ENCODE results near the gene GTF2H2.
"Not testable (repeated sequence)": the region's sequence is repeated elsewhere in the genome, so short reads cannot be mapped to it uniquely, and the experiment has no call there.

DNA sequence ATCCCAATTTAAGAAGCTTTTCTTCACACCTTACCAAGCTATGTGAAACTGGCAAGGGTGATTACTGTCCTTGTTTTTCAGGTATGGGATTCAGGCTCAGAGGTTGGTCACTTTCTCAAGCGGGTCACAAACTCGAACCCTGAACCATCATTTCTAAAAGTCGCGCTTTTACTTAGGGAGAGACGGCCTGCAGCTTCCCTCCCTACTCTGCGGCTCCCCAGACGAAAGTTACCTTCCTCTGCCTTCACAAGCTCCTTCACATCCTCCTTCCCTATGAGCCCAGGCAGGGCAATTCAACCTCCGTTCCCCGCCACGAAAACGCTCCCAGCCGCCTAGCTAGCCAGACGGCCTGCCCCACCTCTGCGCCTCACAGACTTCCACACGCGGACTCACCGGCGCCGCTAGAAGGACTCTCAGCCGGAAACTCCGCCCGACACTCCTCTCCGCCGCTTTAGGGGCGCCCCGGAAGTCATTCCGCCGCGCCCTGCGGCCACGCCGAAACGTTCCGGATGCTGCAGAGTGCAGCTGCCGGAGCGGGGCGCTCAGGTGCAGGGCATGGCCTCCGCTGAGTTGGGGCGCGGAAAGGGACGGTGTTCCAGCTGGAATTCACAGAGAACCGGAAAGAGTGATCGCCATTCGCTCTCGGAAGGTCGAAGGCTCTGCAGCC is at the start of gene GTF2H2:
- TF ChIP-seq CTCF, POLR2AphosphoS5 (IDR thresholded peaks at IDR 0.05): not testable (repeated sequence)

Measured in upper lobe of left lung (tissue), 4 donors.